Measurements from ENCODE around the gene INHBA. TPM values are rescaled to one million over a fixed set of nuclear protein-coding genes. Genes with fewer than 3 reads are reported as not detected.
A peak's percentile ranks its signal among the peaks of the same experiment; 100 is the strongest.

The INHBA gene
- total RNA-seq, 5 donors from 2014 or later (not counting 1 experiment from before 2014, with no cell fraction given), result 0.09 to 0.16 TPM; not detected in 3

DNA sequence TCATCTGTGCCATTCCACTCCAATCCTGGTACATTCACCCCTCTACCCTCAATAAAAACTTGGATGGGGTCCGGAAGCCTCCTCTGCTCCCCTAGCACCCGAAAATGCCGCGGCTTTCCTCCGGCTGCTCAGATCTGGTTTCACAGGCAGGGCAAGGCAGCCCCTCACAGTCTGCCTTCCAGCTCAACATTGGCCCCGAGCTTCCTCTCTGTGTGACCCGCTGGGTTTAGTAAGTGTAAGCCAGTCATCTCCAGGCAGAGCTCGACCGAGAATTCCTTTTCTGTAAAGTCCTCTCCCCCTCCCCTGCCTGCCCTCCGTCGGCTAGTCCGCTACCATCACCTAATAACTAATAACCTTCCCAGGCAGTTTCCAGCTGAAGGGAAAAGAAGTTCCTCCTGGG is 3.4 kb downstream of the INHBA start:
- H3K4me1 Mint-ChIP-seq, result peaks cover 5 to 20% (median 9%) of the 10 kb centered on the region in 3 donors
- ATAC-seq (replicated peaks in 1 of 4) (no peak), DNase-seq (no peak)
- POLR2A ChIA-PET, result no interaction called here
- CTCF ChIA-PET, result no interaction called here
- WGBS (ENCODE audit: insufficient coverage), result 10% methylated on average over 9 of the region's 12 CpGs
- H3K9me3 Mint-ChIP-seq, result no peaks in the 10 kb centered on the region
- Histone ChIP-seq H3K9me3 (no peaks in the 10 kb centered on the region), H3K4me3 (ENCODE audit: control insufficient read depth in 1 of 2, extremely low read depth in 1 of 2, low read length in 1 of 2) (peak overlapping the region in 1 of 2 donors; percentile 23), H3K27me3 (replicated peaks in 1 of 2; ENCODE audit: control insufficient read depth in 2 of 2, extremely low read depth in 1 of 2, insufficient read depth in 2 of 2, low read length in 1 of 2) (peaks cover 0 to 24% of the 10 kb centered on the region in 2 experiments), H3K4me1 (ENCODE audit: control insufficient read depth in 1 of 2, extremely low read depth in 1 of 2, insufficient read depth in 2 of 2, low read length in 2 of 2) (peaks cover 0 to 3% of the 10 kb centered on the region in 2 experiments), H3K27ac (ENCODE audit: low read length) (no peak overlapping the region), H3K36me3 (ENCODE audit: control insufficient read depth in 2 of 2, extremely low read depth in 1 of 2, insufficient read depth in 1 of 2, low read length in 1 of 2) (no peaks in the 10 kb centered on the region)
- H3K4me3 Mint-ChIP-seq, result peak overlapping the region in 1 of 3 donors; percentile 48
- peaks cover 42 to 55% of the 10 kb centered on the region in 2 donors for H3K27me3 Mint-ChIP-seq
- no peak overlapping the region for H3K27ac Mint-ChIP-seq
- H3K36me3 Mint-ChIP-seq, result no peaks in the 10 kb centered on the region

DNA sequence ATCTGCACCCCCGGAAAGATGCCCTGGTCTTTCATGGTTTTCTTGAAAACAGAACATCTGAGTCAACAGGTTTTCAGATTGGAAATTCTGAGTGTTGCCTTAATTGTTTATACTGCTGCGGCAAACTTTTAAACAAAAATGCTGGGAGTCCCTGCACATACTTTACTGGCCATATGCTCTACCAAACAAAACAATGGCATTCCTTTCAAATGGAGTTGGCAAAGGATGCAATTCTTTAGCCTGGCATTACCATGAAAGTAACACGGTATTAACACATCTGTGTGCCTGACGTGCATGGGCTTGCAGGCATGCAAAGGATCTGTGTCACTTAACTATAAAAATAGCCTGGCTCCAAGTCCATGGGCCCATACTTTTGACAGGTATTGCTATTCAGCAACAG is 4.2 kb downstream of the INHBA start:
- Histone ChIP-seq H3K27me3 (replicated peaks in 1 of 2; ENCODE audit: control insufficient read depth in 2 of 2, extremely low read depth in 1 of 2, insufficient read depth in 2 of 2, low read length in 1 of 2) (peaks cover 0 to 24% of the 10 kb centered on the region in 2 experiments), H3K27ac (ENCODE audit: low read length) (no peak overlapping the region), H3K4me1 (ENCODE audit: control insufficient read depth in 1 of 2, extremely low read depth in 1 of 2, insufficient read depth in 2 of 2, low read length in 2 of 2) (peaks cover 0 to 3% of the 10 kb centered on the region in 2 experiments), H3K4me3 (ENCODE audit: control insufficient read depth in 1 of 2, extremely low read depth in 1 of 2, low read length in 1 of 2) (no peak overlapping the region), H3K36me3 (ENCODE audit: control insufficient read depth in 2 of 2, extremely low read depth in 1 of 2, insufficient read depth in 1 of 2, low read length in 1 of 2) (no peaks in the 10 kb centered on the region), H3K9me3 (no peaks in the 10 kb centered on the region)
- Mint-ChIP-seq H3K27ac (no peak overlapping the region), H3K9me3 (no peaks in the 10 kb centered on the region), H3K4me1 (peaks cover 5 to 15% (median 5%) of the 10 kb centered on the region in 3 donors), H3K36me3 (no peaks in the 10 kb centered on the region), H3K27me3 (peaks cover 40 to 49% of the 10 kb centered on the region in 2 donors), H3K4me3 (no peak overlapping the region)
- no peak for DNase-seq
- 88% methylated on average over 2 of the region's 4 CpGs for WGBS (ENCODE audit: insufficient coverage)
- no peak for ATAC-seq (replicated peaks in 1 of 4)
- ChIA-PET POLR2A (no interaction called here), CTCF (no interaction called here)

DNA sequence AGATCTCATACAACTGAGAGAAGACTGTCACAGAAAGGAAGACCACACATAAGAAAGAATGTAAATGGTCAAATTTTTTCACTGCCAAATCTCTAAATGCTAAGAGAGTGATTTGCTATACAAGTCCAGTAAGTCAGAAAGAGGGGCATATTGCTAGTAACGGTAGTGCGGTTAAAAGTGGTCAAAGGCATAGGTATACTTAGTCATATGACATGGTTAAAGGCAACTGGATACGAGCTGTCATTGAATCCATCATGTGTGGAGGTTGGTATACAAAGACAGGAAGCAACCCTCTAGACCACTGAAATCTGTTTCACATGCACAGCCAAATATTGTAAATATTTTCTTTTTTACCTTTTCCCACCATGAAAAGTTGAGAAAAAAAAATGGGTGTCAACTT is 4.8 kb downstream of the INHBA start:
- no peaks in the 10 kb centered on the region for H3K9me3 ChIP-seq
- peaks cover 0 to 26% of the 10 kb centered on the region in 2 experiments for H3K27me3 ChIP-seq (replicated peaks in 1 of 2; ENCODE audit: control insufficient read depth in 2 of 2, extremely low read depth in 1 of 2, insufficient read depth in 2 of 2, low read length in 1 of 2)
- H3K36me3 Mint-ChIP-seq, result no peaks in the 10 kb centered on the region
- no peaks in the 10 kb centered on the region for H3K9me3 Mint-ChIP-seq
- H3K4me1 Mint-ChIP-seq, result peaks cover 5 to 15% (median 5%) of the 10 kb centered on the region in 3 donors
- no CpG with 5 or more reads among the region's 3 CpGs for WGBS (ENCODE audit: insufficient coverage)
- peaks cover 40 to 47% of the 10 kb centered on the region in 2 donors for H3K27me3 Mint-ChIP-seq
- ChIA-PET CTCF (no interaction called here), POLR2A (no interaction called here)
- no peaks in the 10 kb centered on the region for H3K36me3 ChIP-seq (ENCODE audit: control insufficient read depth in 2 of 2, extremely low read depth in 1 of 2, insufficient read depth in 1 of 2, low read length in 1 of 2)
- no peak overlapping the region for H3K4me3 ChIP-seq (ENCODE audit: control insufficient read depth in 1 of 2, extremely low read depth in 1 of 2, low read length in 1 of 2)
- H3K27ac Mint-ChIP-seq, result no peak overlapping the region
- ATAC-seq (replicated peaks in 1 of 4) (no peak), DNase-seq (no peak)
- H3K4me1 ChIP-seq (ENCODE audit: control insufficient read depth in 1 of 2, extremely low read depth in 1 of 2, insufficient read depth in 2 of 2, low read length in 2 of 2), result peaks cover 0 to 3% of the 10 kb centered on the region in 2 experiments
- H3K4me3 Mint-ChIP-seq, result no peak overlapping the region
- no peak overlapping the region for H3K27ac ChIP-seq (ENCODE audit: low read length)

DNA sequence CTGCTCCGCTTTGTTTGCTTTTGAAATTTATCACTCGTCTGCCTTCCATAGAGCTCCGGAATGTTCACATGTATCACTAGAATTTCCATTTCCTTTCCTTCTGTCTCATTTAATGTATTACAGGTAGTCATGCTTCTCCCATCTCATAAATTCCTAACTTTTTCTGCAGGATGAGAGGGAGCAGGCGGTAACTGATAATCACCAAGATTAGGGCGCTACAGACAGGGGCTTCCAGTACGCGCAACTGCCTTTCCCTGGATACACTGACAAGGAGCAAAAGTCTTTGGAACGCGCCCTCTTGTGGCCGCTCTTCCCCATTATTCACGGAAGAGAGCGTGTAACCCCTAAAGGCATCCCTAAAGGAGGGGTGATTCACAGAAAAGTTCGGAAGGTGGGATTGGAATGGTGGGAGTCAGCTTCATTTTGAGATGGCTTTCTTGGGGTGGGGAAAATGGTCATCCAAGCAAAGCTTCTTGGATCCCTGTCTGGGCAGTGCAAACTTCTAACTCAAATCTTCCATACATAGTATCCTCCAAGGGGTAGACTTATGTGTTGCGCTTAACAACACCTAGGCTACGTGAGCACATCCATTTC is 6.5 kb downstream of the INHBA start:
- CTCF ChIA-PET, result interaction anchor here in 1 of 2 donors (1.3 kb wide), 1 partner anchor 10 kb away, joined by 6 read pairs; no protein-coding TSS in a partner anchor
- no peak overlapping the region for H3K4me3 ChIP-seq (ENCODE audit: control insufficient read depth in 1 of 2, extremely low read depth in 1 of 2, low read length in 1 of 2)
- H3K4me1 Mint-ChIP-seq, result peaks cover 5 to 12% (median 5%) of the 10 kb centered on the region in 3 donors
- H3K36me3 Mint-ChIP-seq, result no peaks in the 10 kb centered on the region
- ATAC-seq (replicated peaks in 1 of 4) (no peak), DNase-seq (peak in 1 of 35 experiments; percentile 14)
- POLR2A ChIA-PET, result no interaction called here
- peaks cover 34 to 37% of the 10 kb centered on the region in 2 donors for H3K27me3 Mint-ChIP-seq
- H3K36me3 ChIP-seq (ENCODE audit: control insufficient read depth in 2 of 2, extremely low read depth in 1 of 2, insufficient read depth in 1 of 2, low read length in 1 of 2), result no peaks in the 10 kb centered on the region
- H3K27ac Mint-ChIP-seq, result no peak overlapping the region
- H3K4me3 Mint-ChIP-seq, result no peak overlapping the region
- peaks cover 0 to 26% of the 10 kb centered on the region in 2 experiments for H3K27me3 ChIP-seq (replicated peaks in 1 of 2; ENCODE audit: control insufficient read depth in 2 of 2, extremely low read depth in 1 of 2, insufficient read depth in 2 of 2, low read length in 1 of 2)
- 57% methylated on average over 5 of the region's 15 CpGs for WGBS (ENCODE audit: insufficient coverage)
- H3K9me3 Mint-ChIP-seq, result no peaks in the 10 kb centered on the region
- no peaks in the 10 kb centered on the region for H3K9me3 ChIP-seq
- no peak overlapping the region for H3K27ac ChIP-seq (ENCODE audit: low read length)
- peaks cover 0 to 3% of the 10 kb centered on the region in 2 experiments for H3K4me1 ChIP-seq (ENCODE audit: control insufficient read depth in 1 of 2, extremely low read depth in 1 of 2, insufficient read depth in 2 of 2, low read length in 2 of 2)

DNA sequence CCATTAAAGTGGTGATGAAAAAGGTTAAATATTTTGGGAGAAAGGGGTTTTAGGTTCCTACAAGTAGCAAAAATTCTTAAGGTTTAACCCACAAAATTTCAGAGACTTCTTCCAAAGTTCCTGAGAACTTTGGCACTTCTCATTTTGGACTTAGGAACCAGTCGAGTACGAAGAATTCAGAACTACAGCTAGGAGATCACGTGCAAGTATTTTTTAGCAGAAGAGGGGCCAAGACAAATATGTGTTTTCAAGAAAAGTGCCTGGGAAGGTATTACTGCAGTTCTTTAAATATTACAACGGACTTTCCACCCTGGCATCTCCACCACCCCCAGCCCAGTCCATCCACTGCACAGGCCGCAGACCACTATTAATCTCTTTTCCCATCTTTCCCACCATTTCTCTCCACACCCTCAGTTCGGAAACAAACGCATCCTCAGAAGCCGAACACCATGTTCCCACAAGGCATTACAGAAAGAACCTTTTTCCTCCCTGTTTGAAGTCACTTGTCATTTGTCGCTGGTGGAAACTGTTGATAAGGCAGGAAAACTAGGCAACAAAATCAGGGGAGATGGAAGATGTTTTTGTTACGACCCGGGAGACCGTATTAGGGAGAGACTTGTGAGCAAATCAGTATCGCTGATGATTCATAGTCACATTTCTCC is 7.1 kb downstream of the INHBA start:
- peaks cover 0 to 3% of the 10 kb centered on the region in 2 experiments for H3K4me1 ChIP-seq (ENCODE audit: control insufficient read depth in 1 of 2, extremely low read depth in 1 of 2, insufficient read depth in 2 of 2, low read length in 2 of 2)
- peaks cover 0 to 20% of the 10 kb centered on the region in 2 experiments for H3K27me3 ChIP-seq (replicated peaks in 1 of 2; ENCODE audit: control insufficient read depth in 2 of 2, extremely low read depth in 1 of 2, insufficient read depth in 2 of 2, low read length in 1 of 2)
- H3K27ac ChIP-seq (ENCODE audit: low read length), result no peak overlapping the region
- H3K9me3 Mint-ChIP-seq, result no peaks in the 10 kb centered on the region
- H3K27me3 Mint-ChIP-seq, result peaks cover 29 to 32% of the 10 kb centered on the region in 2 donors
- DNase-seq (no peak), ATAC-seq (replicated peaks in 1 of 4) (no peak)
- no peak overlapping the region for H3K27ac Mint-ChIP-seq
- H3K4me3 Mint-ChIP-seq, result no peak overlapping the region
- 86% methylated on average over 4 of the region's 13 CpGs for WGBS (ENCODE audit: insufficient coverage)
- no peaks in the 10 kb centered on the region for H3K36me3 Mint-ChIP-seq
- no peaks in the 10 kb centered on the region for H3K9me3 ChIP-seq
- no peaks in the 10 kb centered on the region for H3K36me3 ChIP-seq (ENCODE audit: control insufficient read depth in 2 of 2, extremely low read depth in 1 of 2, insufficient read depth in 1 of 2, low read length in 1 of 2)
- POLR2A ChIA-PET, result no interaction called here
- peaks cover 3 to 6% (median 5%) of the 10 kb centered on the region in 3 donors for H3K4me1 Mint-ChIP-seq
- CTCF ChIA-PET, result interaction anchor here in 1 of 2 donors (1.3 kb wide), 1 partner anchor 10 kb away, joined by 6 read pairs; no protein-coding TSS in a partner anchor
- H3K4me3 ChIP-seq (ENCODE audit: control insufficient read depth in 1 of 2, extremely low read depth in 1 of 2, low read length in 1 of 2), result no peak overlapping the region

DNA sequence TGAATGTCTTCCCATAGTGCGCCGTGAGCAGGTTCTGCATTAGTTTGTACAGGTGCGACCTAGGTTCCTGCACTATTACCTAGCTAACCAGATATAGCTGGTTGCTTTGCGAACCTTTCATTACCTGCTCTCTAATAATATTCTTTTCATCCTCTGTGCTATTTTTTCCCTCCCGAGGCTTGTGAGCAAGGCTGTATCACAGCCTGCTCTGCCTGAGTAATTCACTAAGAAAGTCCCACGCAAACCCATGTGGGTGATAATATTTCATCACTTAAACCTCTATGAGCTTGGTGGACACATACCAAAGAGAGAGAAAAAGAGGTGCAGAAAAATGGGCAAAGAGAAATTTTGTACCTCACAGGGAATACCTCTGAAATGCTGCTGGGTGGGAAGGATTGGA is 8.4 kb downstream of the INHBA start:
- H3K27ac ChIP-seq (ENCODE audit: low read length), result no peak overlapping the region
- Mint-ChIP-seq H3K27ac (no peak overlapping the region), H3K9me3 (no peaks in the 10 kb centered on the region), H3K36me3 (no peaks in the 10 kb centered on the region), H3K27me3 (peaks cover 23 to 24% of the 10 kb centered on the region in 2 donors), H3K4me1 (peaks cover 0 to 2% (median 0%) of the 10 kb centered on the region in 3 donors), H3K4me3 (no peak overlapping the region)
- H3K4me1 ChIP-seq (ENCODE audit: control insufficient read depth in 1 of 2, extremely low read depth in 1 of 2, insufficient read depth in 2 of 2, low read length in 2 of 2), result no peaks in the 10 kb centered on the region
- H3K9me3 ChIP-seq, result no peaks in the 10 kb centered on the region
- H3K36me3 ChIP-seq (ENCODE audit: control insufficient read depth in 2 of 2, extremely low read depth in 1 of 2, insufficient read depth in 1 of 2, low read length in 1 of 2), result no peaks in the 10 kb centered on the region
- DNase-seq, result no peak
- no peak overlapping the region for H3K4me3 ChIP-seq (ENCODE audit: control insufficient read depth in 1 of 2, extremely low read depth in 1 of 2, low read length in 1 of 2)
- H3K27me3 ChIP-seq (replicated peaks in 1 of 2; ENCODE audit: control insufficient read depth in 2 of 2, extremely low read depth in 1 of 2, insufficient read depth in 2 of 2, low read length in 1 of 2), result peaks cover 0 to 15% of the 10 kb centered on the region in 2 experiments
- 84% methylated on average over 4 of the region's 6 CpGs for WGBS (ENCODE audit: insufficient coverage)
- ChIA-PET CTCF (no interaction called here), POLR2A (no interaction called here)
- ATAC-seq (replicated peaks in 1 of 4), result no peak

Data from T-cell (primary cell).